ENCODE measurements around the gene AZU1. TPM values are rescaled to one million over a fixed set of nuclear protein-coding genes. Genes with fewer than 3 reads are reported as not detected.

AZU1 gene
- total and polyA plus RNA-seq, 11 donors: 0.11 to 3.3 (median 0.20) TPM; not detected in 8

GRCh38 chr19:821231-821824, 6.3 kb upstream of the AZU1 start:
- Histone ChIP-seq H3K36me3 (no peaks in the 10 kb centered on the region), H3K27ac (no peak overlapping the region), H3K4me3 (peak overlapping the region; percentile 15 to 52 (median 46)), H3K4me1 (peaks cover 0 to 20% (median 10%) of the 10 kb centered on the region in 12 donors), H3K9me3 (no peaks in the 10 kb centered on the region), H3K27me3 (peaks cover 11 to 31% (median 23%) of the 10 kb centered on the region in 9 donors)
- TF ChIP-seq POLR2A (IDR thresholded peaks at IDR 0.05): no peak
- no peak for TF ChIP-seq CTCF (IDR thresholded peaks at IDR 0.05)
- intact Hi-C loops (cut with DNase I): no loop called here
- peak in 1 of 5 donors; percentile 25 for DNase-seq
- peak in 2 of 4 donors; percentile 9 to 36 for ATAC-seq
- 2 to 4% (median 2%) methylated on average over 11 to 64 of the region's 64 CpGs for WGBS, 4 donors

GRCh38 chr19:821825-822503, 5.7 kb upstream of the AZU1 start, which contains the start of gene PLPPR3:
TSS of gene PLPPR3 (minus strand) at chr19:821955. CDS start at chr19:821559, 396 bp downstream.
- H3K27ac ChIP-seq: no peak within 1 kb of the TSS
- peaks cover 11 to 31% (median 23%) of the 10 kb centered on the region in 9 donors for H3K27me3 ChIP-seq
- ATAC-seq: peak in 1 of 4 donors; percentile 13
- peaks cover 0 to 20% (median 10%) of the 10 kb centered on the region in 12 donors for H3K4me1 ChIP-seq
- WGBS, 4 donors: 0 to 2% (median 1%) methylated on average over 4 to 82 of the region's 86 CpGs
- TF ChIP-seq CTCF (IDR thresholded peaks at IDR 0.05): no peak
- TF ChIP-seq POLR2A (IDR thresholded peaks at IDR 0.05): no peak
- no peaks in the 10 kb centered on the region for H3K36me3 ChIP-seq
- peak within 1 kb of the TSS; percentile 15 to 52 (median 46) for H3K4me3 ChIP-seq
- intact Hi-C loops (cut with DNase I): no loop called here
- DNase-seq: no peak
- H3K9me3 ChIP-seq: no peaks in the 10 kb centered on the region

GRCh38 chr19:823565-824121, 4.0 kb upstream of the AZU1 start:
- no peaks in the 10 kb centered on the region for H3K9me3 ChIP-seq
- no peak overlapping the region for H3K4me3 ChIP-seq
- no peak overlapping the region for H3K27ac ChIP-seq
- H3K27me3 ChIP-seq: peaks cover 11 to 31% (median 23%) of the 10 kb centered on the region in 9 donors
- 57 to 79% (median 62%) methylated on average over 9 to 12 of the region's 12 CpGs for WGBS, 4 donors
- no peak for TF ChIP-seq CTCF (IDR thresholded peaks at IDR 0.05)
- TF ChIP-seq POLR2A (IDR thresholded peaks at IDR 0.05): no peak
- DNase-seq (no peak), ATAC-seq (no peak)
- H3K4me1 ChIP-seq: peaks cover 0 to 27% (median 10%) of the 10 kb centered on the region in 12 donors
- intact Hi-C loops (cut with DNase I): no loop called here
- no peaks in the 10 kb centered on the region for H3K36me3 ChIP-seq

- H3K4me1 ChIP-seq: peaks cover 0 to 27% (median 10%) of the 10 kb centered on the region in 12 donors
- no peak overlapping the region for H3K27ac ChIP-seq
- H3K4me3 ChIP-seq: no peak overlapping the region
- H3K36me3 ChIP-seq: no peaks in the 10 kb centered on the region
- ATAC-seq (no peak), DNase-seq (no peak)
- TF ChIP-seq CTCF (IDR thresholded peaks at IDR 0.05): no peak
- no peak for TF ChIP-seq POLR2A (IDR thresholded peaks at IDR 0.05)
- peaks cover 11 to 35% (median 23%) of the 10 kb centered on the region in 9 donors for H3K27me3 ChIP-seq
- intact Hi-C loops (cut with DNase I): no loop called here
- WGBS, 4 donors: 68 to 74% (median 68%) methylated on average over 15 of the region's 15 CpGs
- H3K9me3 ChIP-seq: no peaks in the 10 kb centered on the region
Observed at GRCh38 chr19:824885-825284, 2.8 kb upstream of the AZU1 start.

Measured in heart left ventricle (tissue), 16 donors.